HG02610 (cell line): ENCODE data around the gene MCC.
"Not testable (repeated sequence)": the region's sequence is repeated elsewhere in the genome, so short reads cannot be mapped to it uniquely, and the experiment has no call there.

Source experiments
- ATAC-seq: cut with Tn5 transposase; IDR thresholded peaks from one replicate; pipeline ENCODE4 v1.9.1; 2021; ENCODE audit warnings: mild to moderate bottlenecking, moderate library complexity; ENCODE audit not compliant: unreplicated experiment

MCC gene

DNA sequence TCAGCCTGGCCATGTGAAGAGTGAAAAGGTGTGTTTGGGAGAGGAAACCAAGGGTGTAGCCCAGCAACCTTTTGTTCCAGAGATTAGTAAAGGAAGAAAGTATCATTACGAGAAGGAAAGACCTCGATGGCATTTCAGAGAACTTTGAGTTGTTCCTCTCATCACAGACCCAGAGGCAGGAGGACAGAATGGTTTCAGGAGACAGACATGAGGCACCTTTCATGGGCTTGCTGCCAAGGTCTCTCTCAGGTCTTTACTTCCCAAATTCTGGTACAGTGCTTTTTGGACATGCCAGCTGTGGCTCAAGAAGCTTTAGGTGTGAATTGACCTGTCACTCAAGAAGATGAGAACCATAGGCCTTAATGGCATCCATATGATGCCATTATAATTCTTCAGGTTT lies 2.8 kb upstream of the MCC start:
- no peak for ATAC-seq

GRCh38 chr5:113490317-113490716 lies 2.1 kb upstream of the MCC start:
- no peak for ATAC-seq

DNA sequence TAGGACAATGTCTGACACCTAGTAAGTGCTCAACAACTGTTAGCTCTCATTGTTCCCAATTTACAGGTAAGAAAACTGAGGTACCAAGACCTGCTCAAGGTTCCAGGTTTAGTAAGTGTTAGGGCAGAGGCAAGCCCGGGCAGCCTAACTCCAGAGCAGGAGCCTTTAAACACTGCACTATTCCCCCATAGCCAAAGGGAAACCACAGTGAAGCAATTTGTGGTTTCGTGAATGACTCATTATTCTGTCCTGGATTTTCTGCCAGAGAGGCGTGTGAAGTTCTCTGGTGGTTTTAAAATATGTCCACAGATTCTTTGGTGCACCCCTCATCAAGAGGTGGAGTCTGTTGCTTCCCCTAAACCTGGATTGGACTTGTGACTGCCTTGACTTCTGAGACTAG lies 1.0 kb upstream of the MCC start:
- ATAC-seq = peak; percentile 85

DNA sequence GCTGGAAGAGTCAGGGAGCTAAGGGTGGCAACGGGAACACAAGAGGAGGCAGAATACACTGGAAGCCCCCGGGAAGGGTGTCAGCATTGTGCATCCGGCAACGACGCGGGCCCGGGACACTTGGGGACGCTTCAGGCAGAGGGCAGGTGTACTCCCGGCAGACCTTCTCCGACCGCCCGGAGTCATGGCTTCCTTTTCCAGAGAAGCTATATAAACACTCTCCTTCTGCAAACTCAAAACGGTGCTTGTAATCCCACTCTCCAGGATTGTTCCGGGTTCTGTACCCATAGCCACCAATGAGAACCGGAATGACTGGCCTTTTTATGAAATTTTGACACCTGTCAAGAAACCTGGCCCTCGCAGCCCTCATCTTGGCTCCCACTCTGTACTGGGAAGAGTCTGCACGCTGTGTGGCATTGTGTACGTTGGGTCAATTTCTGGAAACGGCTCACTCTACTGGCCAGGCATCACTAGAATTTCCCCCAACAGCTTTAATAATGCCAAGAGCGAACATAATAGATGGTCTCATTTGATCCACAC lies 462 bp upstream of the MCC start:
- ATAC-seq = peak; percentile 7

- no peak for ATAC-seq
These were observed 855 bp downstream of the MCC start for GRCh38 chr5:113487416-113487780.

- ATAC-seq = no peak
These were observed 8.0 kb downstream of the MCC start for GRCh38 chr5:113480243-113480642.

GRCh38 chr5:113478691-113479090 lies 9.6 kb downstream of the MCC start:
- ATAC-seq = no peak

DNA sequence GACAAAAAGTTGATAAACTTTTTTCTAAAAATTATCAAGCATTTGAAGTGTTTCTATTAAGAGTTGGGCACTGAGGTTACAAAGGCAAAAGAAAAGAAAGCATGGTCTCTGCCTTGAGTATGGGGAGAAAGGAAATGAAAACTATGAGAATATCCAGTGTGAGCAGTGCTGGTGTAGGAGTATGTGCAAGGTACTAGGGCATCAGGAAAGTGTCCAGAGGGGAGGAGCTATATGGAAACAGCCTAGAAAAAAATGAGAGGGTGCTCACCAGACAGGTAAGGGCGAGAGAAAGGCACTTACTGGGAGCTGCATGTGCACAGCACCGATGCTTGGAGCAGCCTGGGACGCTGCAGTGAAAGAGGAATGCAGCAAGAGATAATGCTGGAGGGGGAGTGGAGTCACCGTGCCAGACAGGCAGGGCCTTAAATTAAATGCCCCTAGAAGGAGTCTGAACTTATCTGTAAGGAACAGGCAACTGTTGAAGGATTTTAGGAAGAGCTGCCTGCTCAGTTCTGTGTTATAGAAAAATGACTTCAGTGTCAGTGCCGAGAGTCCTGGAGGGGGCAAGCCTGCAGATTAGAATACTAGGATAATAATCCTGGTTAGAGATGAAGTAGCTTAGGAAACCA lies 14.0 kb downstream of the MCC start:
- no peak for ATAC-seq

GRCh38 chr5:113463032-113463431 lies 25.2 kb downstream of the MCC start:
- ATAC-seq = no peak

GRCh38 chr5:113457106-113457505 lies 31.1 kb downstream of the MCC start:
- ATAC-seq = not testable (repeated sequence)

DNA sequence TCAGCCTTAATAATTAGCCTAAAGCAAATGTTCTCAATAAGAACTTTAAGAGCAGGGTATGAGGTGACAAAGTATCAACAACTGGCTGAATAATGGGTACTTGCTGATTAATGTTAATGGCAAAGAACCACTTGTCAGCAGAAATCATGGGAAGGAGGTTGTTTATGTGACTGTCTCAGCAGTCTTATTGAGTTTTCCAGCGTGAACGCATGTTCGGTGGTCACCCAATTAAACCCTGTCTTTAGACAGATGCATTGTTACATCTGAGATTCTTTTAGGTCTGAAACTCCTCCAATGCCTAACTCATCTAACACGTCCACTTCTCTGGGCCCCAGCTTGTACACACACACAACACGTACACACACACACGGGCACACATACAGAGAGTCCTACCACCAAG lies 35.3 kb downstream of the MCC start:
- no peak for ATAC-seq

DNA sequence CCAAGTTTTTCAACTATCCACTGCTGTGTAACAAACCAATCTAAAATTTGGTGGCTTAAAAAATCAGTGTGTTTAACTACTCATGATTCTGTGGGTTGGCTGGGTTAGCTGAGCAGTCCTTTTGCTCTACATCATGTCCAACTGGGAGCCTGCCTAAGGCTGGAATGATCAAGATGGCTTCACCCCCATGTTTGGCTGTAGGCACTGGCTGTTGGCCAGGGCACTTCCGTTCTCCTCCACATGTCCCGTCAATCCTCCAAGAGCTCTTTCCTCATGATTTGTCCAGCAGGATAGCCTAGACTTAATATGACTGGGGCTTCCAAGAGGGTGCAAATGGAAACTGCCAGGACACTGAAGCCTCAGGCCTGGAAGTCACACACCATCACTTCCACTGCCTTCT lies 36.5 kb downstream of the MCC start:
- ATAC-seq = no peak

DNA sequence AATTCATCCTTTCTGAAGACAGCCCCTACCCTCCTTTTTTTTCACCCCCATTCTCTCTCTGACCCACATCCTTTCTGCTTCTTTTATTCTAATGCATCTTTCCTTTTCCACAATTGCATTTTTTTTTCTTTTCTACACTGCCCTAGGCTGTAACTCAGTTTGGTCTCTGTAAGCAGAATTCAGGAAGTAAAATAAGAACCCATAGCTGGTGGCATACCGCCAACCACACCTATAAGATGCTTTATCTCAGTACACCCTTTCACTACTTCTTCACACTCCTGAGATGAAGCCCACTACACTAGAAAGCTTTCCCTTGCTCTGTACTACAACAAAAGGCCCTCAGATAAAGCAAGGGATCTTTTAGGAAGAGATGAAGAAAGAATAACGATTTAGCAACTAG lies 37.3 kb downstream of the MCC start:
- ATAC-seq = no peak

DNA sequence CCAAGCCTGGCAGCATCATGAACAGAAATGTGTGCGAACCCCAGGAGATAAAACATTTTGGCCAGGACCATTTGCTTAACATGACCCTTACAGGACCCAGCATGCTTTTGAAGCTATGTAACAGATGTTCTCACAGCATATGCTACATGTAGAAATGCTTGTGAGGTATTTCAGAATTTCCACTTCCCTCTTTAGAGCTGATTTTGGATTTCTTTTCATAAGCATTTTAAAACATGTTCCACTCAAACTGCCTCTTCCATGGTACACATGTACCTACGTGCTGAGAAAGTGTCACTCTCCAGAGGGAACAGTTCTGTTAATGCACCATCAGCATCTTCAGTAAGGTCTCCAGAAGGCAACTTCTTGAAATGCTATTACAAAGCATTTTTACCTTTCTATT lies 37.8 kb downstream of the MCC start:
- ATAC-seq = no peak

DNA sequence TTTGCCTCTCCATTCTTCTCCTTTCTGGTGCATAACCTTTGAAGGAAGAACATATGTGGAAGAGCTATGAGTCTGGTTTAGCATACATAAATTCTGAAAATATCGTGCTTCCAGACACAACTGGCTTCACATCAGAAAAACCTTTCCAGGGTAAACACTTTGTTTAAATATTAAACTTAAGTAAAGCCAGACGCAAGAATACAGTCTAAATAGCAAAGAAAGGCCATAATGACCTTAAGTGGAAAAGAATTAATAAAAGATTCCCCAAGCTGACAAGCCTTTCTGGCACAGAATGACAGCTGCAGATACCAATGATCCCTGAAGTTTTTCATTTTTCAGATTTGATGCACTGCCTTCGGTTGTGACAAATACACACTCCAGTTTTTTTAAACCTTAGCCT lies 40.0 kb downstream of the MCC start:
- ATAC-seq = no peak

DNA sequence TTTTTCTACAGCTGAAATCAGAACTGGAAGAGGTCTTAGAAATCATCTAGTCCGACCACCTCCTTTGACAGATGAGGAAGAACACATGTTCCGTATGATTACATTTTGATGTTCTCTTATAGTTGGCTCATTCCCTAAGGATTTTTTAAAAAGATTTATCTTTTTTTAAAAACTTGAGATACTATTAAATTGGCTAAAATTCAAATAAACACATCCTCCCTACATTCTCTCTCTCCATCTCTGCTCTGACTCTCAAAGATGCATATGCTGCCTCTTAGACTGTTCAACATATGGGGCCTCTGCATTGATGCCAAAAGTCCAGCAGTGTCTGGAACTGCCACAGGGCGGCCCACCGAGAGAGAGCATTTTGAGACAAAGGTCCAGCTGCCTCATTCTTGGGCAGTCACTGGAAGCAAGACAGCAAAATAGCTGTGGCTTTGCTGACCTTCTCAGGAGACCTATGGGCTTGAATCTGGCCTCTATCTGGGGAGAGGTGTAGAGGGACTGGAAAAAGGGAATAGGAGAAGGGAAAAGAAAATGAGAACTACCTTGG lies 40.7 kb downstream of the MCC start:
- no peak for ATAC-seq

GRCh38 chr5:113446358-113446927 lies 41.8 kb downstream of the MCC start:
- no peak for ATAC-seq

DNA sequence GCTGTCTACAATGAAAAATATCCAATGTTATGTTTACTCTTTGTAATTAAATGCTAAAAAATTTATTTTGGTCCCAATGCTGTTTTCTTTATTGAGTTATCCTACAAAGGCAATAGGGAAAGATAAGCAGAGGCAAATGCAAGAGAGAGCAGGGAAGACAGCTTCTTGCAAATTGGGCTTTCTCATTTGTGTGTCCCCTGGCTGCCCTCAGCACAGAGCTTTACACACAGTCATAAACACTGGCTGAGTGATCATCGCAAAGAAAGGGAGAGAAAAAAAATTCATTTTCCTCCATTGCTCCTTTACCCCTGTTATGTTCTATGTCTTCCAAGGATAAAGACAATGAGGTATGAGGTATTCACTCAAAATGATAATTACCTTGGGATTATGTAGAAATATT lies 51.1 kb downstream of the MCC start:
- ATAC-seq = no peak

GRCh38 chr5:113435575-113435974 lies 52.7 kb downstream of the MCC start:
- ATAC-seq = no peak

- no peak for ATAC-seq
These were observed 53.4 kb downstream of the MCC start, which contains the start of gene TSSK1B for GRCh38 chr5:113434889-113435288. TSSK1B (minus strand) TSS chr5:113434989; CDS start chr5:113434839, 150 bp downstream.

GRCh38 chr5:113433862-113434612 lies 54.2 kb downstream of the MCC start:
- ATAC-seq = no peak

- no peak for ATAC-seq
These were observed 55.2 kb downstream of the MCC start for GRCh38 chr5:113433071-113433470.
